Colonic mucosa (tissue), 4 donors: ENCODE results near the gene TUBA4A. TPM values are rescaled to one million over a fixed set of nuclear protein-coding genes. Genes with fewer than 3 reads are reported as not detected.

Experiments
- DNase-seq: peaks from one replicate; pipeline ENCODE4 v3.0.0-alpha.2; 2020
- H3K27ac ChIP-seq: fragments of 200-600 bp; one replicate; pipeline ENCODE4 v1.8.0; 2021
- H3K27me3 ChIP-seq: fragments of 200-600 bp; one replicate; pipeline ENCODE4 v1.8.0; 2021
- H3K36me3 ChIP-seq: fragments of 200-600 bp; one replicate; pipeline ENCODE4 v1.8.0; 2021
- H3K4me1 ChIP-seq: fragments of 200-600 bp; one replicate; pipeline ENCODE4 v1.8.0; 2021; ENCODE audit warnings: mild to moderate bottlenecking
- H3K4me3 ChIP-seq: fragments of 200-600 bp; one replicate; pipeline ENCODE4 v1.8.0; 2021
- H3K9ac ChIP-seq, 2 donors: one replicate each; pipeline ENCODE4 v1.7.0; 2013; ENCODE audit warnings: control low read depth in 2 of 2, low read depth in 2 of 2, low read length in 2 of 2
- H3K9me3 ChIP-seq: fragments of 200-600 bp; one replicate; pipeline ENCODE4 v1.8.0; 2021
- intact Hi-C: fragments of 100-400 bp; cut with DNase I; formaldehyde crosslinking; loops from one replicate; pipeline ENCODE4 v1.14.1; 2022
- total RNA-seq, 2 donors: library from RNA; stranded (reverse); fragmentation: NEBNext Ultra II Directional in 1 of 2; extraction: Animal tissue kit (Norgen Biotek cat#: 25700) in 1 of 2; gene quantifications; one replicate each; pipeline ENCODE4 v1.2.1, GENCODE V29; 2021
- TF ChIP-seq, protein P1 (sequence below): fragments of 200-600 bp; IDR thresholded peaks from one replicate; pipeline ENCODE4 v1.8.0; 2022; ENCODE audit warnings: antibody characterized with exemption, mild to moderate bottlenecking
- donor health status: healthy.
- donor health status: DM: no; HTN: no; CAD: no.
- donor health status: DM: no; HTN: no; CAD: no.

The TUBA4A gene
- total RNA-seq, 2 donors from 2014 or later = 68.4 to 149 TPM

DNA sequence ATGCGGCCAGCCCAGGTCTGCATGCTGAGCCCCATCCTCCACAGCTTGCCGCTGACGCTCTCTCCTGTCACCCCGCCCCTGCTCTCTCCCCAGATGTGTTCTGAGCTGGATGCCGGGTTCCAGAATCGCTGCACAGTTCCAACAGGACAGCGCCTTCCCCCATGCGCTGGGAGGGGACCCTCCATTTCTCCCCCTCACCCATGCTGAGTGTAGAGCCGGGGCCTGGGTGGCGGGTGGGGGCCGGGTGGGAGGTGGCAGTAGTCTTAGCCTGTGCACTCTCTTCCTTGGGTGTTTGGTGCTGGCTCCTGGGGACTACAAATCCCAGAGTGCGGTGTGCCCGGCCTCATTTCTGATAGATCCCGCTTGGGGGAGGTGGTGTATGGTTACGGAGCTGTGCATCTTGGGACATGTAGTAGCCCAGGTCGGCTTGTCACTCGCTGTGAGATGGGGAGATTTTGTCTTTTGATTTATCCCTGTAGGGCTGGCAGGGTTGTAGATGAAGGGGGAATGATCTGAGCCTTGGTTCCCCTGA is 32.2 kb upstream of the TUBA4A start:
- no peak overlapping the region for H3K9ac ChIP-seq
- H3K4me3 ChIP-seq = no peak overlapping the region
- intact Hi-C loops = no loop called here
- DNase-seq = no peak
- H3K27ac ChIP-seq = no peak overlapping the region
- H3K4me1 ChIP-seq = no peaks in the 10 kb centered on the region
- TF ChIP-seq, protein P1, sequence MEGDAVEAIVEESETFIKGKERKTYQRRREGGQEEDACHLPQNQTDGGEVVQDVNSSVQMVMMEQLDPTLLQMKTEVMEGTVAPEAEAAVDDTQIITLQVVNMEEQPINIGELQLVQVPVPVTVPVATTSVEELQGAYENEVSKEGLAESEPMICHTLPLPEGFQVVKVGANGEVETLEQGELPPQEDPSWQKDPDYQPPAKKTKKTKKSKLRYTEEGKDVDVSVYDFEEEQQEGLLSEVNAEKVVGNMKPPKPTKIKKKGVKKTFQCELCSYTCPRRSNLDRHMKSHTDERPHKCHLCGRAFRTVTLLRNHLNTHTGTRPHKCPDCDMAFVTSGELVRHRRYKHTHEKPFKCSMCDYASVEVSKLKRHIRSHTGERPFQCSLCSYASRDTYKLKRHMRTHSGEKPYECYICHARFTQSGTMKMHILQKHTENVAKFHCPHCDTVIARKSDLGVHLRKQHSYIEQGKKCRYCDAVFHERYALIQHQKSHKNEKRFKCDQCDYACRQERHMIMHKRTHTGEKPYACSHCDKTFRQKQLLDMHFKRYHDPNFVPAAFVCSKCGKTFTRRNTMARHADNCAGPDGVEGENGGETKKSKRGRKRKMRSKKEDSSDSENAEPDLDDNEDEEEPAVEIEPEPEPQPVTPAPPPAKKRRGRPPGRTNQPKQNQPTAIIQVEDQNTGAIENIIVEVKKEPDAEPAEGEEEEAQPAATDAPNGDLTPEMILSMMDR = no peak
- H3K9me3 ChIP-seq = no peaks in the 10 kb centered on the region
- H3K27me3 ChIP-seq = no peaks in the 10 kb centered on the region
- H3K36me3 ChIP-seq = no peaks in the 10 kb centered on the region

DNA sequence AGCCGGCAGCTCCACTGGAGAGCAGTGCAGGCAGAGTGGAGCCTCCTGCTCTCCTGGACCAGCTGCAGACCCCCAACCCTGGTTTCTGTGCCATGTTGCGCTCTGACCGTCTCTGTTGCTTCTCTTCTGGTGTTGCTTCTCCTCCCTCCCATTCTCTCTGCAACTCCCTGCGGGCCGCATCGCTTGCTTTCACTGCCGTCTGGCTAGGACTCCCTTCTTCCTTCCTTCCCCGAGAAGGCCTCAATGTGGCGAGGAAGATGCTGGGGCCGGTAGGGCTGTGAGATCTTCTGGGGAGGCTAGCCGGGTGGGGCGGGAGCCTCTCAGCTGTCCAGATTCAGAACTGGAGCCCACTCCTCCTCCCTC is 31.6 kb upstream of the TUBA4A start:
- TF ChIP-seq, protein P1 = no peak

DNA sequence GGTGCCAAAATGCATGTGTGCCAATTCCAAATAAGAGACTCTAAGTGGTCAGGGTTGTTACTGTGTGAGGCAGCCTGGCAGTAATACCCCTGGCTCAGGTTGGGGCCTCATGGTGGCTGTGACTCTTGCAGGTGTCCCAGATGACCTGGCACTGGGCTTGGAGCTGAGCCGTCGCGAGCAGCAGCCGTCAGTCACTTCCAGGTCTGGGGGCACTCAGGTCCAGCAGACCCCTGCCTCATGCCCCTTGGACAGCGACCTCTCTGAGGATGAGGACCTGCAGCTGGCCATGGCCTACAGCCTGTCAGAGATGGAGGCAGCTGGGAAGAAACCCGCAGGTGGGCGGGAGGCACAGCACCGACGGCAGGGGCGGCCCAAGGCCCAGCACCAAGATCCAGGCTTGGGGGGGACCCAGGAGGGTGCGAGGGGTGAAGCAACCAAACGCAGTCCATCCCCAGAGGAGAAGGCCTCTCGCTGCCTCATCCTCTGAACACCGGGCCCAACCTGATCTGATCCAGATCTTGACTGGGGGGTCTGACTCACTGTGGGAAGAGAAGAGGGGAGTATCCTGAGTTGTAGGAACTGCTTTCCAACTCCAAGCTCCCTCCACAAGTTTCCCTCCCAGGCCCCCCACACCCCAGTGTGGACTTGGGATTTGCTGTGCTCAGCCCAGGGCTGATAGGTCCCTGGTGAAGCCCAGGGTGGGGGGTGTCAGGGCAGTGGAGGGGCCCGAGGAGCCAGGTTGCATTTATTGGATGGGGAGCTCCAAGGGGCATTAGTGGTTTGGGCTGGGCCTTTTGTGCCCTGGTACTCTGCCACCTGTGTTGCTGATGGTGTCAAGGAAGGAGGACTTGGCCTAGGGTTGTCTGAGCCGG is 31.0 kb upstream of the TUBA4A start:
- Histone ChIP-seq H3K4me1 (no peaks in the 10 kb centered on the region), H3K27ac (no peak overlapping the region), H3K9me3 (no peaks in the 10 kb centered on the region), H3K9ac (no peak overlapping the region), H3K36me3 (no peaks in the 10 kb centered on the region), H3K27me3 (no peaks in the 10 kb centered on the region), H3K4me3 (no peak overlapping the region)
- TF ChIP-seq, protein P1 = no peak
- no peak for DNase-seq
- intact Hi-C loops = no loop called here

More for the DNA sequence above, 31.6 kb upstream of the TUBA4A start:
- Histone ChIP-seq H3K4me1 (no peaks in the 10 kb centered on the region), H3K36me3 (no peaks in the 10 kb centered on the region), H3K4me3 (no peak overlapping the region), H3K27ac (no peak overlapping the region), H3K27me3 (no peaks in the 10 kb centered on the region), H3K9me3 (no peaks in the 10 kb centered on the region), H3K9ac (no peak overlapping the region)
- intact Hi-C loops = no loop called here
- DNase-seq = no peak

DNA sequence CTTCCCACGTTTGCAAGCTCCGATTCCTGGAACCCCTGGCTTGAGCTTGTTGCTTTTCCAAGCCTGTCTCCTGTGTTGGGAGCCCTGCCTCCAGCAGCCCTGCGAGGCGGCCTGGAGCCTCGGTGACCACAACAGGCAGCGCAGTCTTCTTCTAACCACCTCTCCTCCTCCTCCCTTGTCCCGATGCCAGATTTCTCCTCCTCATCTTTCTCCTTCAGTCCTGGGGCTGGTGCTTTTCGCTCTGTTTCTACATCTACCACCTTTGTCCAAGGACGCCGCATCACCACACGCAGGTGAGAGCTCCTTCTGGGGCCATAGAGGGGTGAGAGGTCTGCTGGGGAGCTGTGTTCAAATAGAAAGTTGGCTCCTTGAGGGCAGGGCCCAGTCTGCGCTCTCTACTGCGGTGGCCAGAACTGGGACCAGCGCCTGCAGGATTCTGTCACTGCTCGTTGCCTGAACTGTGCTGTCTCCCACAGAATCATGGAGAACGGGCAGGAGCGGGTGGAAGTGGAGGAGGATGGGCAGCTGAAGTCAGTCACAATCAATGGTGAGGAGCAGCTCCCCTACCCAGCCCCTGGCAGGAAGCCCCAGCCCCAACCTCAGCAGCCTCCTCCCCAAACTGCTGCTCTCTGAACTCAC is 29.3 kb upstream of the TUBA4A start:
- no peak overlapping the region for H3K4me3 ChIP-seq
- H3K9me3 ChIP-seq = no peaks in the 10 kb centered on the region
- H3K9ac ChIP-seq = no peak overlapping the region
- TF ChIP-seq, protein P1 = no peak
- intact Hi-C loops = no loop called here
- no peaks in the 10 kb centered on the region for H3K36me3 ChIP-seq
- DNase-seq = no peak
- no peaks in the 10 kb centered on the region for H3K27me3 ChIP-seq
- H3K27ac ChIP-seq = no peak overlapping the region
- peaks cover under 1% of the 10 kb centered on the region for H3K4me1 ChIP-seq

DNA sequence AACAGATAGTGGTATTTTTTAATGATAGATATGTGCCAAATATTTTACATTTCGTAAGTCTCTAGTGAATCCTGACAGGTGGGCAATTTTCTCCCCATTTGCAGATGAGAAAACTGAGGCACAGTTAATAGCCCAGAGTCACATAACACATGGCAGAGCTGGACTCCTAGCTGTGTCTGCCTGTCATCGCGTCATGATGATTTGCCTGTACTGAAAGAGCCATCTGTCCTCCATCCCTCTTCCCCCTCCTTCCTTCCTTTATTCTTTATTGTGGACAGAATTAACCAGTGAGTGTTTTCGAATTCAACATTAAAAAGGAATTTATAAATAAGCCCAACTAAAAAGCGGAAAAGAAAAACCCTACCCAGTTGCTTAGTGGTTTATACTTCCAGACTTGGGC is 28.7 kb upstream of the TUBA4A start:
- no peak for DNase-seq
- H3K9me3 ChIP-seq = no peaks in the 10 kb centered on the region
- intact Hi-C loops = no loop called here
- no peak overlapping the region for H3K27ac ChIP-seq
- no peak overlapping the region for H3K9ac ChIP-seq
- no peaks in the 10 kb centered on the region for H3K36me3 ChIP-seq
- H3K27me3 ChIP-seq = no peaks in the 10 kb centered on the region
- peaks cover 6% of the 10 kb centered on the region for H3K4me1 ChIP-seq
- no peak overlapping the region for H3K4me3 ChIP-seq
- TF ChIP-seq, protein P1 = no peak
